ENCODE measurements around the gene LLGL2.

DNA sequence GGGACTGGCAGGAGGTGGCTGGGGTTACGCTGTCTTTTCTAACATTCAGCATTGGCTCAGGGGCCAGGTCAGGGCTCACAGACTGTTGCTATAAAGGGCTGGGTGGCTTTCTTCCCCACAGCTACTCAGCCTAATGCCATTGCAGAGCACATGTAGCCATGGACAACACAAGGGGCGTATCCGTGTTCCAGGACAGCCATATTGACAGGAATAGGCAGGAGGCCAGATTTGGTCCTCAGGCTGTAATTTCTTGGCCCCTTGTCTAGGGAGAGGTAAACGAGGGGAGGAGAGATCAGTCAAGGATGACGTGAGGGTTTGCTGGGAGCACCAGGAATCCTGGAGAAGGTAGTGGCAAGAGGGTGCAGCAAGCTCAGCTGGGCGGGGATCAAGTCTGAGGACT, 40.9 kb downstream of the LLGL2 start:
- TF ChIP-seq, protein P1, sequence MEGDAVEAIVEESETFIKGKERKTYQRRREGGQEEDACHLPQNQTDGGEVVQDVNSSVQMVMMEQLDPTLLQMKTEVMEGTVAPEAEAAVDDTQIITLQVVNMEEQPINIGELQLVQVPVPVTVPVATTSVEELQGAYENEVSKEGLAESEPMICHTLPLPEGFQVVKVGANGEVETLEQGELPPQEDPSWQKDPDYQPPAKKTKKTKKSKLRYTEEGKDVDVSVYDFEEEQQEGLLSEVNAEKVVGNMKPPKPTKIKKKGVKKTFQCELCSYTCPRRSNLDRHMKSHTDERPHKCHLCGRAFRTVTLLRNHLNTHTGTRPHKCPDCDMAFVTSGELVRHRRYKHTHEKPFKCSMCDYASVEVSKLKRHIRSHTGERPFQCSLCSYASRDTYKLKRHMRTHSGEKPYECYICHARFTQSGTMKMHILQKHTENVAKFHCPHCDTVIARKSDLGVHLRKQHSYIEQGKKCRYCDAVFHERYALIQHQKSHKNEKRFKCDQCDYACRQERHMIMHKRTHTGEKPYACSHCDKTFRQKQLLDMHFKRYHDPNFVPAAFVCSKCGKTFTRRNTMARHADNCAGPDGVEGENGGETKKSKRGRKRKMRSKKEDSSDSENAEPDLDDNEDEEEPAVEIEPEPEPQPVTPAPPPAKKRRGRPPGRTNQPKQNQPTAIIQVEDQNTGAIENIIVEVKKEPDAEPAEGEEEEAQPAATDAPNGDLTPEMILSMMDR (IDR thresholded peaks at IDR 0.05): no peak
- TF ChIP-seq POLR2A (IDR thresholded peaks at IDR 0.05): no peak

All from upper lobe of left lung (tissue), 4 donors.